Suprapubic skin (tissue), 4 donors: ENCODE data around the gene MEOX2. TPM values are rescaled to one million over a fixed set of nuclear protein-coding genes. Genes with fewer than 3 reads are reported as not detected.

ENCODE experiments used
- DNase-seq, 2 donors: peaks; one replicate each; pipeline ENCODE4 v3.0.0-alpha.2; 2019; ENCODE audit warnings: low spot score in 2 of 2
- H3K27ac ChIP-seq: fragments of 200-600 bp; sonication (generic); one replicate; pipeline ENCODE4 v1.5.1; 2019
- H3K27me3 ChIP-seq: fragments of 200-600 bp; sonication (generic); one replicate; pipeline ENCODE4 v1.5.1; 2019
- H3K36me3 ChIP-seq: fragments of 200-600 bp; sonication (generic); one replicate; pipeline ENCODE4 v1.5.1; 2019
- H3K4me1 ChIP-seq: fragments of 200-600 bp; sonication (generic); one replicate; pipeline ENCODE4 v1.5.1; 2019
- H3K4me3 ChIP-seq: fragments of 200-600 bp; sonication (generic); one replicate; pipeline ENCODE4 v1.5.1; 2019; ENCODE audit warnings: mild to moderate bottlenecking
- H3K9me3 ChIP-seq: fragments of 200-600 bp; sonication (generic); one replicate; pipeline ENCODE4 v1.5.1; 2019
- EP300 ChIP-seq: sonication (generic); formaldehyde crosslinking; IDR thresholded peaks from one replicate; pipeline ENCODE4 v1.6.1; 2017; ENCODE audit warnings: antibody characterized with exemption
- POLR2A ChIP-seq, 2 donors: fragments of 450-650 bp; IDR thresholded peaks; one replicate each; pipeline ENCODE4 v1.6.1; 2017; ENCODE audit warnings: antibody characterized with exemption in 2 of 2, mild to moderate bottlenecking in 2 of 2, moderate library complexity in 2 of 2
- POLR2AphosphoS5 ChIP-seq, 3 donors: sonication (generic); formaldehyde crosslinking; IDR thresholded peaks; one replicate each; pipeline ENCODE4 v1.6.1; 2017; ENCODE audit warnings: antibody characterized with exemption in 3 of 3
- WGBS: methylation state at CpG from one replicate; pipeline ENCODE4 v1.1.5; 2018; 5-methylcytosine and 5-hydroxymethylcytosine counted together
- total RNA-seq, 4 donors: library from RNA; depleted of rRNA; stranded (reverse); fragments of >200 nt; gene quantifications; one replicate each; pipeline ENCODE4 v1.1.0, GENCODE V29; 2016
- TF ChIP-seq, protein P1 (sequence below), 2 donors: fragments of 200-600 bp in 1 of 2; fragments of 450-650 bp in 1 of 2; sonication (generic) in 1 of 2; IDR thresholded peaks; one replicate each; pipeline ENCODE4 v1.5.1; 2016 to 2019; ENCODE audit warnings: antibody characterized with exemption in 2 of 2, mild to moderate bottlenecking in 1 of 2, moderate library complexity in 1 of 2

The MEOX2 gene
- total RNA-seq, 4 donors from 2014 or later, result 1.0 to 8.9 (median 3.0) TPM

DNA sequence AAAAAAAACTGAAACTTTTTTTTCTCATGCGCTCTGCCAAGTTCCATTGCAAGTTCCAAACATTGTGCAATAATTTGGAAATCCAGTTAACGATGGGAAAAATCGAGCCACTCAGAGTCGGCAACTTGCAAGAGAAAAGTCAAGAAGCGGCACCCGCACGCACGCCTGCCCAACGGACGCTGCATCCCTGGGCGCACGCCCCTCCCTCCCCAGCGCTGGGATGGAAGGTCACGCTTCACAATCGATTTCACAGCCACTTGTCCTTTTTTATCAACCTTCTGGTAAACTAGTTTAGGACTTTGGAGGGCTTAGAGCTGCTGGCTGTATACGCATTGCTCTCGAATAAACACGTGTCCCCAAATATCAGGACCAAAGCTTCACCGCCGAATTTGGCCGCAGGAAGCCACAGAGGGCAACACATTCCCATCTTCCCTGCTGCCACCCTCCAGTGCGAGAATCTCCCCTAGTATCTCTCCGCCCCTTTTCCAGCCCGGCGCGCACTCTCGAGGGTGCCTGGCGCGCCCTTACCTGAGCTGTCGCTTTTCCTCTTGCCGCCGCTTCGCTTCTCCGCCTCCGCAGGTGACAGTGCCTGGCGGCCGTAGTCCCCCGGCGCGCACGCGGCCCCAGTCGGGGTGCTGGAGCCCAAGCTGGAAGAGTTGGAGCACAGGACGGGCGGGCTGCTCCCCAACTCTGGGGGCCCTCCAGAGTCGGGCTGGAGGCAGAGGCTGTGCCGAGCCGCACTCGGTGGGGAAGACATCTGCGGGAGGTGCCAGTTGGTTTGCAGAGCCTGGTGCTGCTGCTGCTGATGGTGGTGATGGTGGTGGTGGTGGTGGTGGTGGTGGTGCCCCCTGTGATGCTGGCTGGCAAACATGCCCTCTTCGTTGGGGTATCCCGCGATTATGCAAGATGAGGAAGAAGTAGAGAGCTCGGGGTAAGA is 857 bp downstream of the MEOX2 start:
- H3K9me3 ChIP-seq, result no peaks in the 10 kb centered on the region
- TF ChIP-seq POLR2AphosphoS5 (IDR thresholded peaks at IDR 0.05), result peak; percentile 25 to 67 (median 26)
- TF ChIP-seq, protein P1, sequence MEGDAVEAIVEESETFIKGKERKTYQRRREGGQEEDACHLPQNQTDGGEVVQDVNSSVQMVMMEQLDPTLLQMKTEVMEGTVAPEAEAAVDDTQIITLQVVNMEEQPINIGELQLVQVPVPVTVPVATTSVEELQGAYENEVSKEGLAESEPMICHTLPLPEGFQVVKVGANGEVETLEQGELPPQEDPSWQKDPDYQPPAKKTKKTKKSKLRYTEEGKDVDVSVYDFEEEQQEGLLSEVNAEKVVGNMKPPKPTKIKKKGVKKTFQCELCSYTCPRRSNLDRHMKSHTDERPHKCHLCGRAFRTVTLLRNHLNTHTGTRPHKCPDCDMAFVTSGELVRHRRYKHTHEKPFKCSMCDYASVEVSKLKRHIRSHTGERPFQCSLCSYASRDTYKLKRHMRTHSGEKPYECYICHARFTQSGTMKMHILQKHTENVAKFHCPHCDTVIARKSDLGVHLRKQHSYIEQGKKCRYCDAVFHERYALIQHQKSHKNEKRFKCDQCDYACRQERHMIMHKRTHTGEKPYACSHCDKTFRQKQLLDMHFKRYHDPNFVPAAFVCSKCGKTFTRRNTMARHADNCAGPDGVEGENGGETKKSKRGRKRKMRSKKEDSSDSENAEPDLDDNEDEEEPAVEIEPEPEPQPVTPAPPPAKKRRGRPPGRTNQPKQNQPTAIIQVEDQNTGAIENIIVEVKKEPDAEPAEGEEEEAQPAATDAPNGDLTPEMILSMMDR (IDR thresholded peaks at IDR 0.05), result no peak
- peaks cover 12% of the 10 kb centered on the region for H3K4me1 ChIP-seq
- WGBS, result 3% methylated on average over 47 of the region's 54 CpGs
- peaks cover 35% of the 10 kb centered on the region for H3K27me3 ChIP-seq
- peak in 1 of 2 donors; percentile 80 for DNase-seq
- no peaks in the 10 kb centered on the region for H3K36me3 ChIP-seq
- peak overlapping the region; percentile 75 for H3K27ac ChIP-seq
- peak overlapping the region; percentile 50 for H3K4me3 ChIP-seq

DNA sequence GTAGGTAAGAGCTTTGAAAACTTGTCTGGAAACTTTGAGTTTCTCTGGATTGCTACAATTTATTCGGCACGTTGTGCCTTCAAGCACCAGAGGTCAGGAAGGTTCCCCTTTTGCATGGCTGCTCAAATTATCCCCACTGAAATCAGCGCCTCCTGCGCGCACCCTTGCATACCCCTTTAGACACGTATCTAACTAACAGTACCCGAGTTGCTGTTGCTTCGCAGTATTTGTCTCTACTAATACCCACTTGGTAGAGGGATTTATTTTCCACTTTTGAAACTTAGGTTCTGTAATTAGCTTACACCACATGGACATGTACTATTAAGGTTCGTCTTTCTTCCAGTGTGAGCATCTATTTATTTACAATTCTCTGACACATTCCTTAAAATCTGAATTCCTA is 1.6 kb downstream of the MEOX2 start:
- DNase-seq, result no peak
- peaks cover 35% of the 10 kb centered on the region for H3K27me3 ChIP-seq
- no peaks in the 10 kb centered on the region for H3K9me3 ChIP-seq
- peak overlapping the region; percentile 75 for H3K27ac ChIP-seq
- no peaks in the 10 kb centered on the region for H3K36me3 ChIP-seq
- peak overlapping the region; percentile 50 for H3K4me3 ChIP-seq
- 10% methylated on average over 9 of the region's 9 CpGs for WGBS
- TF ChIP-seq, protein P1 (IDR thresholded peaks at IDR 0.05), result no peak
- TF ChIP-seq POLR2A (IDR thresholded peaks at IDR 0.05) (no peak), EP300 (no peak), POLR2AphosphoS5 (IDR thresholded peaks at IDR 0.05) (no peak)
- H3K4me1 ChIP-seq, result peaks cover 12% of the 10 kb centered on the region

- peaks cover 35% of the 10 kb centered on the region for H3K27me3 ChIP-seq
- H3K4me3 ChIP-seq, result peak overlapping the region; percentile 50
- H3K27ac ChIP-seq, result peak overlapping the region; percentile 75
- WGBS, result 54% methylated on average over 8 of the region's 8 CpGs
- TF ChIP-seq POLR2AphosphoS5 (IDR thresholded peaks at IDR 0.05) (no peak), EP300 (no peak), POLR2A (IDR thresholded peaks at IDR 0.05) (no peak)
- TF ChIP-seq, protein P1 (IDR thresholded peaks at IDR 0.05), result no peak
- no peaks in the 10 kb centered on the region for H3K9me3 ChIP-seq
- peaks cover 12% of the 10 kb centered on the region for H3K4me1 ChIP-seq
- no peaks in the 10 kb centered on the region for H3K36me3 ChIP-seq
- DNase-seq, result no peak
These were observed 2.2 kb downstream of the MEOX2 start for GRCh38 chr7:15684111-15684800.

DNA sequence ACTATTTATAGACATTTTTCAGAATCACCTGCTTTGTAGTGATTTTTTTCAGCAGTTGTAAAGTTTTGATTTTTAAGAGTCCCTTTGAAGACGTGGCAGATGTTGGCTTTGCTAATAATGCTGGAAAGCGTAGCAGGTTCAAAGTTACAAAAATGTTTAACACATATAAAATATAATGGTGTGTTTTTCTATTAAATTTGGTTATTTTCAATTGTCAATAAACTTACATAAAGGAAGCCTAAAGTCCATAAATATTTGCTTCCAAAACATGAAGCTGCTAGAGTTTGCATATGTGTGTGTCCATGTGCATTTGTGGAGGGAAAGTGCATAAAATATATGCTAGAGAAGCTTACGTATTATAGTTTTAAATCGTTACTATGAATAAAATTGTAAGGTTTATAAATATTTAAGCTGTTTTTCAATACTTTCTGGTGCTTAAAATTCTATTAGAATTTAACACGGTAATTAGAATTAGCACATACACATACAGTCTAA is 3.7 kb downstream of the MEOX2 start:
- Histone ChIP-seq H3K27ac (no peak overlapping the region), H3K27me3 (peaks cover 30% of the 10 kb centered on the region), H3K4me3 (peak overlapping the region; percentile 50)

More for the DNA sequence above, 3.7 kb downstream of the MEOX2 start:
- H3K9me3 ChIP-seq, result no peaks in the 10 kb centered on the region
- DNase-seq, result no peak
- no peak for TF ChIP-seq POLR2A (IDR thresholded peaks at IDR 0.05)
- no peak for TF ChIP-seq POLR2AphosphoS5 (IDR thresholded peaks at IDR 0.05)
- TF ChIP-seq, protein P1 (IDR thresholded peaks at IDR 0.05), result no peak
- TF ChIP-seq EP300, result no peak
- 57% methylated on average over 5 of the region's 5 CpGs for whole genome bisulfite sequencing
- peaks cover 10% of the 10 kb centered on the region for H3K4me1 ChIP-seq
- no peaks in the 10 kb centered on the region for H3K36me3 ChIP-seq
